ENCODE results near the gene PTPRF. TPM values are rescaled to one million over a fixed set of nuclear protein-coding genes. Genes with fewer than 3 reads are reported as not detected.

Gene PTPRF
- total and polyA plus RNA-seq, 5 donors from 2014 or later: 0.22 TPM; not detected in 4

GRCh38 chr1:43524804-43525203 lies 5.9 kb upstream of the PTPRF start:
- Histone ChIP-seq H3K36me3 (ENCODE audit: control insufficient read depth, insufficient read depth, low read length) (no peaks in the 10 kb centered on the region), H3K4me1 (ENCODE audit: control insufficient read depth, insufficient read depth, low read length, poor library complexity, severe bottlenecking) (no peaks in the 10 kb centered on the region), H3K27me3 (ENCODE audit: control insufficient read depth, insufficient read depth, low read length) (peaks cover 2% of the 10 kb centered on the region), H3K9me3 (ENCODE audit: control insufficient read depth in 2 of 2, low read length in 2 of 2) (no peaks in the 10 kb centered on the region), H3K4me3 (ENCODE audit: low read depth, low read length) (no peak overlapping the region), H3K27ac (ENCODE audit: insufficient read depth, low read length, poor library complexity, severe bottlenecking) (no peak overlapping the region)
- peak overlapping the region in 1 of 3 donors; percentile 35 for H3K27ac Mint-ChIP-seq
- H3K4me1 Mint-ChIP-seq: peaks cover 0 to 7% (median 4%) of the 10 kb centered on the region in 4 donors
- ATAC-seq (ENCODE audit: low read depth in 2 of 2): no peak
- DNase-seq: no peak
- peaks cover 38% of the 10 kb centered on the region for H3K27me3 Mint-ChIP-seq
- H3K9me3 Mint-ChIP-seq: peaks cover 0 to 1% (median 0%) of the 10 kb centered on the region in 7 donors
- H3K4me3 Mint-ChIP-seq: no peak overlapping the region
- H3K36me3 Mint-ChIP-seq: no peaks in the 10 kb centered on the region

DNA sequence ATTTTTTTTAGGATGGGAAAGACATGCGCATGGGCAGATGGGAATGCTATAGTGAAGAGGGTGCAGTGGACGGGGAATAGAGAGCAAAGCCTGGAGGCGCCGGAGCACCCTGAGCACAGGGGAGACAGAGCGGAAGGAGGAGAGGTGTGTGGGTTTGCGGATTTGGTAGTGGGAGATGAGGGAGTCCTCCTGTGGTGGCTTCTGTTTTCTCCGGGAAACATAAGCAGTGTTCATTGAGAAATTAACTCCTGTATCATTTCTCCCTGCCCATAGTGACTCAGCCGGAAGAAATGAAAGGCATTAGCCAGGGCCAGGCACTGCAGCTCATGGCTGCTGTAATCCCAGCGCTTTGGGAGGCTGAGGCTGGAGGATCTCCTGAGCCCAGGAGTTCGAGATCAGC lies 4.7 kb upstream of the PTPRF start:
- H3K27ac Mint-ChIP-seq: no peak overlapping the region
- peaks cover 0 to 16% (median 12%) of the 10 kb centered on the region in 4 donors for H3K4me1 Mint-ChIP-seq
- no peak overlapping the region for H3K4me3 Mint-ChIP-seq
- no peaks in the 10 kb centered on the region for H3K36me3 ChIP-seq (ENCODE audit: control insufficient read depth, insufficient read depth, low read length)
- peaks cover 4% of the 10 kb centered on the region for H3K36me3 Mint-ChIP-seq
- H3K27me3 Mint-ChIP-seq: peaks cover 48% of the 10 kb centered on the region
- no peaks in the 10 kb centered on the region for H3K4me1 ChIP-seq (ENCODE audit: control insufficient read depth, insufficient read depth, low read length, poor library complexity, severe bottlenecking)
- H3K27me3 ChIP-seq (ENCODE audit: control insufficient read depth, insufficient read depth, low read length): peaks cover 9% of the 10 kb centered on the region
- no peak overlapping the region for H3K27ac ChIP-seq (ENCODE audit: insufficient read depth, low read length, poor library complexity, severe bottlenecking)
- H3K4me3 ChIP-seq (ENCODE audit: low read depth, low read length): no peak overlapping the region
- no peak for ATAC-seq (ENCODE audit: low read depth in 2 of 2)
- DNase-seq: no peak
- no peaks in the 10 kb centered on the region for H3K9me3 ChIP-seq (ENCODE audit: control insufficient read depth in 2 of 2, low read length in 2 of 2)
- peaks cover 0 to 1% (median 0%) of the 10 kb centered on the region in 7 donors for H3K9me3 Mint-ChIP-seq

- peaks cover 13% of the 10 kb centered on the region for H3K27me3 ChIP-seq (ENCODE audit: control insufficient read depth, insufficient read depth, low read length)
- peaks cover 4% of the 10 kb centered on the region for H3K4me1 ChIP-seq (ENCODE audit: control insufficient read depth, insufficient read depth, low read length, poor library complexity, severe bottlenecking)
- DNase-seq (no peak), ATAC-seq (ENCODE audit: low read depth in 2 of 2) (no peak)
- H3K4me3 ChIP-seq (ENCODE audit: low read depth, low read length): no peak overlapping the region
- peaks cover 0 to 1% (median 0%) of the 10 kb centered on the region in 7 donors for H3K9me3 Mint-ChIP-seq
- H3K27ac ChIP-seq (ENCODE audit: insufficient read depth, low read length, poor library complexity, severe bottlenecking): no peak overlapping the region
- peaks cover 0 to 18% (median 15%) of the 10 kb centered on the region in 4 donors for H3K4me1 Mint-ChIP-seq
- no peaks in the 10 kb centered on the region for H3K9me3 ChIP-seq (ENCODE audit: control insufficient read depth in 2 of 2, low read length in 2 of 2)
- no peaks in the 10 kb centered on the region for H3K36me3 ChIP-seq (ENCODE audit: control insufficient read depth, insufficient read depth, low read length)
- no peak overlapping the region for H3K4me3 Mint-ChIP-seq
- peaks cover 4% of the 10 kb centered on the region for H3K36me3 Mint-ChIP-seq
- no peak overlapping the region for H3K27ac Mint-ChIP-seq
- H3K27me3 Mint-ChIP-seq: peaks cover 55% of the 10 kb centered on the region
These were observed 3.4 kb upstream of the PTPRF start for GRCh38 chr1:43527111-43527878.

GRCh38 chr1:43529206-43529731 lies 1.4 kb upstream of the PTPRF start:
- Histone ChIP-seq H3K27me3 (ENCODE audit: control insufficient read depth, insufficient read depth, low read length) (peaks cover 17% of the 10 kb centered on the region), H3K36me3 (ENCODE audit: control insufficient read depth, insufficient read depth, low read length) (no peaks in the 10 kb centered on the region), H3K9me3 (ENCODE audit: control insufficient read depth in 2 of 2, low read length in 2 of 2) (no peaks in the 10 kb centered on the region), H3K4me1 (ENCODE audit: control insufficient read depth, insufficient read depth, low read length, poor library complexity, severe bottlenecking) (peaks cover 4% of the 10 kb centered on the region), H3K4me3 (ENCODE audit: low read depth, low read length) (no peak overlapping the region), H3K27ac (ENCODE audit: insufficient read depth, low read length, poor library complexity, severe bottlenecking) (no peak overlapping the region)
- peak; percentile 43 to 48 for ATAC-seq (ENCODE audit: low read depth in 2 of 2)
- Mint-ChIP-seq H3K36me3 (peaks cover 4% of the 10 kb centered on the region), H3K4me1 (peaks cover 0 to 22% (median 17%) of the 10 kb centered on the region in 4 donors), H3K27ac (no peak overlapping the region), H3K27me3 (peaks cover 63% of the 10 kb centered on the region), H3K4me3 (peak overlapping the region; percentile 33 to 57 (median 48)), H3K9me3 (peaks cover 0 to 2% (median 0%) of the 10 kb centered on the region in 7 donors)
- peak; percentile 58 to 78 (median 71) for DNase-seq

DNA sequence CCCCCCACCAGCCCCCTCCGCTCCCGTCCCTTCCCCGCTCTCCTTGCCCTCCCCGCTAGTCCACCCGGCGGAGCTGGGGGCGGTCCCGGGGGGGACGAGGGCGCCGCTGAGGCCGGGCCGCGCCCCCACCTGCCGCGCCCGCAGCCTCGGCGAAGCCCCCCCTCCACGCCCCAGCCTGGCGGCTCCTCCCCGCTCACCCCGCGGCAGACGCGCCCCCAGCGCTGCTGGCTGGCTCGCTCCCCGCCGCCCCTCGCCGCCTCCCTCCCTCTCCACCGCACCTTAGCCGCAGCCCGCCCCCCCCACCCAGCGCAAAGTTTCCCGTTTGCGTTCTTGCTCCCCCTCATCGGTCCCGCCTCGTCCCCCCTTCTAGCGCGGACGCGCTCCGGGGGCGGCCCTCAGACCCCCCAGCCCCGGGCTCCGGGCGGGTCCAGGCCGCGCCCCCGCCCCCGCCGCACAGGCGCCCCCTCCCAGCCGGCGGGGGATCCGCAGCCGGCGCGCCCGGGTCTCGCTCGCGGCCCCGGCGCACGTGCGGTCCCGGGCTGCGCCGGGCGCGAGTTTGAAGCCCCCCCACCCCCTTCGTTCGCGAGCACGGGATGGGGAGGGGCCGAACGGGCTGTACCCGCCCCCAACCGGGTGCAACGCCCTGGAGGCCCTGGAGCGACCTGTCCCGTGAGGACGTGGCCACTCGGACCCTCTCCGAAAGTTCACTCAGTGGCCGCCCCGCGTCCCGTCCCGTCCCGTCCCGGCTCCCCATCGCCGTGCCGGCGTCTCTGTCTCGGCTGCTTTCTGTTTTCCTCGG lies 623 bp downstream of the PTPRF start:
- H3K36me3 Mint-ChIP-seq: peaks cover 4% of the 10 kb centered on the region
- Histone ChIP-seq H3K9me3 (ENCODE audit: control insufficient read depth in 2 of 2, low read length in 2 of 2) (no peaks in the 10 kb centered on the region), H3K36me3 (ENCODE audit: control insufficient read depth, insufficient read depth, low read length) (no peaks in the 10 kb centered on the region), H3K4me3 (ENCODE audit: low read depth, low read length) (no peak overlapping the region), H3K27ac (ENCODE audit: insufficient read depth, low read length, poor library complexity, severe bottlenecking) (no peak overlapping the region), H3K27me3 (ENCODE audit: control insufficient read depth, insufficient read depth, low read length) (peaks cover 17% of the 10 kb centered on the region), H3K4me1 (ENCODE audit: control insufficient read depth, insufficient read depth, low read length, poor library complexity, severe bottlenecking) (peaks cover 4% of the 10 kb centered on the region)
- DNase-seq: peak in 1 of 3 donors; percentile 16
- H3K4me3 Mint-ChIP-seq: peak overlapping the region; percentile 31 to 92 (median 86)
- H3K27me3 Mint-ChIP-seq: peaks cover 72% of the 10 kb centered on the region
- no peak for ATAC-seq (ENCODE audit: low read depth in 2 of 2)
- peaks cover 0 to 22% (median 17%) of the 10 kb centered on the region in 4 donors for H3K4me1 Mint-ChIP-seq
- H3K27ac Mint-ChIP-seq: peak overlapping the region in 1 of 3 donors; percentile 92
- H3K9me3 Mint-ChIP-seq: peaks cover 0 to 2% (median 0%) of the 10 kb centered on the region in 7 donors

- Histone ChIP-seq H3K36me3 (ENCODE audit: control insufficient read depth, insufficient read depth, low read length) (no peaks in the 10 kb centered on the region), H3K27ac (ENCODE audit: insufficient read depth, low read length, poor library complexity, severe bottlenecking) (no peak overlapping the region), H3K9me3 (ENCODE audit: control insufficient read depth in 2 of 2, low read length in 2 of 2) (no peaks in the 10 kb centered on the region), H3K27me3 (ENCODE audit: control insufficient read depth, insufficient read depth, low read length) (peaks cover 17% of the 10 kb centered on the region), H3K4me3 (ENCODE audit: low read depth, low read length) (no peak overlapping the region), H3K4me1 (ENCODE audit: control insufficient read depth, insufficient read depth, low read length, poor library complexity, severe bottlenecking) (peaks cover 4% of the 10 kb centered on the region)
- peak overlapping the region; percentile 48 to 92 (median 86) for H3K4me3 Mint-ChIP-seq
- ATAC-seq (ENCODE audit: low read depth in 2 of 2) (no peak), DNase-seq (no peak)
- peaks cover 4% of the 10 kb centered on the region for H3K36me3 Mint-ChIP-seq
- H3K4me1 Mint-ChIP-seq: peaks cover 0 to 22% (median 17%) of the 10 kb centered on the region in 4 donors
- H3K9me3 Mint-ChIP-seq: peaks cover 0 to 2% (median 0%) of the 10 kb centered on the region in 7 donors
- peaks cover 72% of the 10 kb centered on the region for H3K27me3 Mint-ChIP-seq
- H3K27ac Mint-ChIP-seq: peak overlapping the region in 1 of 3 donors; percentile 92
These were observed 1.4 kb downstream of the PTPRF start for GRCh38 chr1:43531906-43532584.

GRCh38 chr1:43532716-43533115 lies 2.0 kb downstream of the PTPRF start:
- no peak overlapping the region for H3K27ac Mint-ChIP-seq
- DNase-seq: no peak
- peaks cover 0 to 2% (median 0%) of the 10 kb centered on the region in 7 donors for H3K9me3 Mint-ChIP-seq
- peaks cover 4% of the 10 kb centered on the region for H3K36me3 Mint-ChIP-seq
- Histone ChIP-seq H3K27me3 (ENCODE audit: control insufficient read depth, insufficient read depth, low read length) (peaks cover 17% of the 10 kb centered on the region), H3K36me3 (ENCODE audit: control insufficient read depth, insufficient read depth, low read length) (no peaks in the 10 kb centered on the region), H3K4me1 (ENCODE audit: control insufficient read depth, insufficient read depth, low read length, poor library complexity, severe bottlenecking) (peaks cover 4% of the 10 kb centered on the region), H3K27ac (ENCODE audit: insufficient read depth, low read length, poor library complexity, severe bottlenecking) (no peak overlapping the region), H3K4me3 (ENCODE audit: low read depth, low read length) (no peak overlapping the region), H3K9me3 (ENCODE audit: control insufficient read depth in 2 of 2, low read length in 2 of 2) (no peaks in the 10 kb centered on the region)
- H3K4me1 Mint-ChIP-seq: peaks cover 0 to 22% (median 17%) of the 10 kb centered on the region in 4 donors
- peaks cover 68% of the 10 kb centered on the region for H3K27me3 Mint-ChIP-seq
- H3K4me3 Mint-ChIP-seq: peak overlapping the region; percentile 48 to 72 (median 71)
- no peak for ATAC-seq (ENCODE audit: low read depth in 2 of 2)

All from CD4-positive, CD25-positive, alpha-beta regulatory T cell (primary cell).